ENCODE data around the gene UTS2B. TPM values are rescaled to one million over a fixed set of nuclear protein-coding genes. Genes with fewer than 3 reads are reported as not detected.

The UTS2B gene
- total and polyA plus RNA-seq, 10 of the 15 experiments (the other 5 are each of a cell fraction or from before 2014, with no cell fraction given), result 0.15 to 0.72 (median 0.44) TPM

- peak; percentile 47 for ATAC-seq
- DNase-seq (ENCODE audit: low read depth, low spot score), result no peak
- WGBS (ENCODE audit: insufficient coverage, insufficient replicate concordance, low lambda C conversion rate, missing lambda C conversion rate), result 2% methylated on average over 2 of the region's 2 CpGs
- intact Hi-C loops (cut with micrococcal nuclease; ENCODE audit: unreplicated experiment) (no loop called here), in situ Hi-C loops (cut with MboI) (no loop called here)
- BruUV-seq (replicated peaks), result no TSS peak
- Histone ChIP-seq H3K36me3 (ENCODE audit: control insufficient read depth in 2 of 2, insufficient read depth in 2 of 2, low read length in 1 of 2) (no peaks in the 10 kb centered on the region), H3K4me3 (no peak overlapping the region), H2AFZ (ENCODE audit: control insufficient read depth, low read depth, low read length) (no peak overlapping the region; the same call in 1 of the 2 replicates), H3K79me2 (ENCODE audit: control insufficient read depth, insufficient read depth, low read length) (no peaks in the 10 kb centered on the region), H3K4me2 (ENCODE audit: control insufficient read depth, insufficient read depth) (no peak overlapping the region), H3K9ac (ENCODE audit: control insufficient read depth, insufficient read depth, low read length) (no peak overlapping the region), H3K27me3 (replicated peaks in 1 of 2; ENCODE audit: control insufficient read depth in 2 of 2, insufficient read depth in 2 of 2, low read length in 1 of 2) (no peaks in the 10 kb centered on the region), H3K27ac (ENCODE audit: control insufficient read depth, insufficient read depth) (no peak overlapping the region), H4K20me1 (ENCODE audit: control insufficient read depth, insufficient read depth) (no peaks in the 10 kb centered on the region), H3K9me3 (replicated peaks; ENCODE audit: control insufficient read depth, insufficient read depth, low read length) (no peaks in the 10 kb centered on the region; the same call in 2 of the 3 replicates), H3K4me1 (ENCODE audit: control insufficient read depth, insufficient read depth, low read length) (peaks cover 4% of the 10 kb centered on the region; the same call in 1 of the 2 replicates)
- FAIRE-seq, result peak; percentile 61
- ChIA-PET POLR2A (interaction anchor here (1.0 to 4.4 kb wide), 3 partner anchors 12 to 98 kb away, joined by 3 to 21 read pairs (median 4); no protein-coding TSS in a partner anchor), CTCF (interaction anchor here (1.1 to 1.5 kb wide), 6 partner anchors 8 to 48 kb away, joined by 3 to 5 read pairs (median 4); no protein-coding TSS in a partner anchor), RAD21 (ENCODE audit: unreplicated experiment) (interaction anchor here (0.8 to 3.1 kb wide), 11 partner anchors 9 to 76 kb away, joined by 3 to 11 read pairs (median 3); partner anchors contain the start of gene UTS2B), SMC1A (ENCODE audit: uncharacterized antibody, unreplicated experiment) (interaction anchor here (0.7 to 12.4 kb wide), 10 partner anchors 8 to 78 kb away, joined by 3 to 375 read pairs (median 8); no protein-coding TSS in a partner anchor)
- peak; percentile 33; the same call in 1 of the 2 replicates for TF ChIP-seq ATF2 (IDR thresholded peaks at IDR 0.05; ENCODE audit: low read length)
- no peak for TF ChIP-seq RBBP5 (conservative IDR thresholded peaks at IDR 0.05)
- TF ChIP-seq PAX8 (IDR thresholded peaks at IDR 0.05), result no peak
- TF ChIP-seq EZH2 (IDR thresholded peaks at IDR 0.05; ENCODE audit: borderline replicate concordance, control insufficient read depth, low read depth, low read length), result no peak
- no peak for TF ChIP-seq ZNF384 (IDR thresholded peaks at IDR 0.05; ENCODE audit: borderline replicate concordance, low read depth, low read length)
- no peak for TF ChIP-seq MYC (IDR thresholded peaks at IDR 0.05; ENCODE audit: insufficient read depth, insufficient read length, insufficient replicate concordance, low read length, severe bottlenecking)
- peak; percentile 57; the same call in 1 of the 2 replicates for TF ChIP-seq TCF7 (IDR thresholded peaks at IDR 0.05; ENCODE audit: borderline replicate concordance)
- TF ChIP-seq RCOR1 (conservative IDR thresholded peaks at IDR 0.05; ENCODE audit: low read depth, low read length), result no peak
- TF ChIP-seq GABPA (IDR thresholded peaks at IDR 0.05; ENCODE audit: low read depth), result 0 out of 2 replicates have a peak, but pooled peaks have one; percentile 27
- peak; percentile 16; the same call in 1 of the 2 replicates for TF ChIP-seq CREB1 (IDR thresholded peaks at IDR 0.05; ENCODE audit: low read depth)
- peak; percentile 47; the same call in 1 of the 2 replicates for TF ChIP-seq IRF4 (IDR thresholded peaks at IDR 0.05; ENCODE audit: low read depth, low read length)
- TF ChIP-seq RELB (IDR thresholded peaks at IDR 0.05; ENCODE audit: low read depth), result no peak
- TF ChIP-seq FOXM1 (IDR thresholded peaks at IDR 0.05; ENCODE audit: low read depth, low read length), result peak; percentile 56; the same call in 1 of the 2 replicates
- no peak for TF ChIP-seq IRF3 (IDR thresholded peaks at IDR 0.05)
- TF ChIP-seq ZBTB40 (IDR thresholded peaks at IDR 0.05; ENCODE audit: borderline replicate concordance), result no peak
- TF ChIP-seq JUNB (IDR thresholded peaks at IDR 0.05), result peak; percentile 95
Observed at GRCh38 chr3:191283400-191283799, 46.9 kb downstream of the UTS2B start.
